ENCODE results near the gene ADAMTS12.
A peak's percentile ranks its signal among the peaks of the same experiment; 100 is the strongest.

Gene ADAMTS12

GRCh38 chr5:33675958-33676464 is 215.8 kb downstream of the ADAMTS12 start:
- Histone ChIP-seq H3K4me1 (ENCODE audit: low read length) (peaks cover 30% of the 10 kb centered on the region), H3K27me3 (ENCODE audit: low read depth, low read length) (peaks cover 11% of the 10 kb centered on the region), H3K4me2 (ENCODE audit: low read length) (peak overlapping the region; percentile 51), H2AFZ (ENCODE audit: low read depth, low read length) (no peak overlapping the region), H3K9ac (ENCODE audit: low read length) (no peak overlapping the region), H3K79me2 (ENCODE audit: low read length) (no peaks in the 10 kb centered on the region), H3K27ac (ENCODE audit: low read length) (peak overlapping the region; percentile 29), H3K9me3 (ENCODE audit: insufficient read depth, low read length) (peaks cover 3% of the 10 kb centered on the region; the same call in 1 of the 2 replicates), H3K36me3 (replicated peaks; ENCODE audit: low read depth, low read length) (peaks cover 8% of the 10 kb centered on the region), H4K20me1 (ENCODE audit: insufficient read depth, low read length) (no peaks in the 10 kb centered on the region), H3K4me3 (ENCODE audit: low read length) (peak overlapping the region; percentile 23; the same call in 1 of the 2 replicates)
- TF ChIP-seq EZH2phosphoT487 (IDR thresholded peaks at IDR 0.05; ENCODE audit: low read depth) (no peak), CTCF (IDR thresholded peaks at IDR 0.05; ENCODE audit: low read depth, low read length) (no peak)

GRCh38 chr5:33671700-33672291 is 220.0 kb downstream of the ADAMTS12 start:
- H3K4me3 ChIP-seq (ENCODE audit: low read length) = no peak overlapping the region
- H2AFZ ChIP-seq (ENCODE audit: low read depth, low read length) = no peak overlapping the region
- no peak overlapping the region for H3K9ac ChIP-seq (ENCODE audit: low read length)
- H3K4me2 ChIP-seq (ENCODE audit: low read length) = no peak overlapping the region
- H3K79me2 ChIP-seq (ENCODE audit: low read length) = no peaks in the 10 kb centered on the region
- no peak overlapping the region for H3K27ac ChIP-seq (ENCODE audit: low read length)
- peaks cover 11% of the 10 kb centered on the region for H3K27me3 ChIP-seq (ENCODE audit: low read depth, low read length)
- TF ChIP-seq EZH2phosphoT487 (IDR thresholded peaks at IDR 0.05; ENCODE audit: low read depth) (no peak), CTCF (IDR thresholded peaks at IDR 0.05; ENCODE audit: low read depth, low read length) (no peak)
- H4K20me1 ChIP-seq (ENCODE audit: insufficient read depth, low read length) = no peaks in the 10 kb centered on the region
- H3K9me3 ChIP-seq (ENCODE audit: insufficient read depth, low read length) = no peaks in the 10 kb centered on the region
- H3K36me3 ChIP-seq (replicated peaks; ENCODE audit: low read depth, low read length) = no peaks in the 10 kb centered on the region
- H3K4me1 ChIP-seq (ENCODE audit: low read length) = peaks cover 16% of the 10 kb centered on the region

DNA sequence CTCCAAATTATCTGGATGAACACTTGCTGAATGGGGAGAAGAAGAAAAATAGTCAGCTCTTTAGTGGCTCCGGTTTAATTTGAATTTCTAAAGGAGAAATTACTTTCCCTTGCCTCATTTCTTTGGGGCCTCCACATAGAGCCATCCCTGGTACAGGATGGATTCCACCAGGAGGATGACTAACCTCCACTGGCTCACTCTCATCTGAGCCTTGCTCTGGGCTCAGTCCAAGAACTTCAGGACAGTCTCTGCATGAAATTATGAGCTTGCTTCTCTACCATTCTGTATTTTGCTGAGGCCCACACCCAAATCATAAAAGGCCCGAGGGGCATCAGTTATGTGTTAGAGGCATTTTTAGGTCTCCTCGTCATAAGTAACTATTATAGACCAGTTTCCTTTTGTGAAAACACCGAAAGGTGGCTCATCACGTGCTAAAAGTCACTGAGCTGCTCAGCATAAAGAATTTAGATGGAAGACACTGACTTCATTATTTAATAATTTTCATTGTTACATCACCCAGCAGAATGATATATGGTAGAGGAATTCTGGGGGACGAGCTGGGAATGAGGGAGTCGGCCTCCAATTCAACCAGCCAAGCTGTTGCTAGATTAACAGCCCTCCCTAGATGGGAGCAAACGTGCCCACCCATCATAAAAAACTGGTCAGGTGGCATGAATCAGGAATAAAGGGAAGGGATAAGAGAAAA is 228.9 kb downstream of the ADAMTS12 start:
- Histone ChIP-seq H2AFZ (ENCODE audit: low read depth, low read length) (no peak overlapping the region), H3K27ac (ENCODE audit: low read length) (no peak overlapping the region), H3K36me3 (replicated peaks; ENCODE audit: low read depth, low read length) (no peaks in the 10 kb centered on the region), H3K4me2 (ENCODE audit: low read length) (no peak overlapping the region), H4K20me1 (ENCODE audit: insufficient read depth, low read length) (no peaks in the 10 kb centered on the region), H3K9ac (ENCODE audit: low read length) (no peak overlapping the region), H3K4me1 (ENCODE audit: low read length) (no peaks in the 10 kb centered on the region), H3K4me3 (ENCODE audit: low read length) (no peak overlapping the region), H3K9me3 (ENCODE audit: insufficient read depth, low read length) (no peaks in the 10 kb centered on the region), H3K79me2 (ENCODE audit: low read length) (no peaks in the 10 kb centered on the region), H3K27me3 (ENCODE audit: low read depth, low read length) (no peaks in the 10 kb centered on the region)
- no peak for TF ChIP-seq EZH2phosphoT487 (IDR thresholded peaks at IDR 0.05; ENCODE audit: low read depth)
- TF ChIP-seq CTCF (IDR thresholded peaks at IDR 0.05; ENCODE audit: low read depth, low read length) = no peak

GRCh38 chr5:33659526-33660169 is 232.1 kb downstream of the ADAMTS12 start:
- Histone ChIP-seq H3K36me3 (replicated peaks; ENCODE audit: low read depth, low read length) (no peaks in the 10 kb centered on the region), H3K4me3 (ENCODE audit: low read length) (no peak overlapping the region), H3K4me2 (ENCODE audit: low read length) (no peak overlapping the region), H3K9me3 (ENCODE audit: insufficient read depth, low read length) (no peaks in the 10 kb centered on the region), H3K27me3 (ENCODE audit: low read depth, low read length) (no peaks in the 10 kb centered on the region), H3K9ac (ENCODE audit: low read length) (no peak overlapping the region), H4K20me1 (ENCODE audit: insufficient read depth, low read length) (no peaks in the 10 kb centered on the region), H3K4me1 (ENCODE audit: low read length) (no peaks in the 10 kb centered on the region), H3K27ac (ENCODE audit: low read length) (no peak overlapping the region), H2AFZ (ENCODE audit: low read depth, low read length) (no peak overlapping the region), H3K79me2 (ENCODE audit: low read length) (no peaks in the 10 kb centered on the region)
- TF ChIP-seq EZH2phosphoT487 (IDR thresholded peaks at IDR 0.05; ENCODE audit: low read depth) (no peak), CTCF (IDR thresholded peaks at IDR 0.05; ENCODE audit: low read depth, low read length) (no peak)
